Bronchial epithelial cell (primary cell): ENCODE measurements around the gene GSTT4. TPM values are rescaled to one million over a fixed set of nuclear protein-coding genes. Genes with fewer than 3 reads are reported as not detected.

ENCODE experiments used
- DNase-seq: peaks from one replicate; pipeline ENCODE4 v3.0.0-alpha.2; 2010; ENCODE audit warnings: low read depth
- FAIRE-seq: peaks from 2 replicates; lab custom pipeline; 2011; peaks lifted over from hg19 to GRCh38; lab: Jason Lieb, UNC
- H3K27me3 ChIP-seq: 2 replicates; pipeline ENCODE4 v1.5.1; 2011; ENCODE audit warnings: low read length; ENCODE audit not compliant: control insufficient read depth, insufficient read depth
- H3K36me3 ChIP-seq: 2 replicates; pipeline ENCODE4 v1.5.1; 2011; ENCODE audit warnings: low read length; ENCODE audit not compliant: control insufficient read depth, insufficient read depth
- H3K4me3 ChIP-seq: 2 replicates; pipeline ENCODE4 v1.5.1; 2011; ENCODE audit warnings: mild to moderate bottlenecking, low read depth, low read length, control low read depth
- total RNA-seq: library from RNA; depleted of rRNA; stranded (reverse); fragments of >200 nt; gene quantifications from 2 replicates; pipeline ENCODE4 v1.2.1, GENCODE V29; 2014
- TF ChIP-seq, protein P1 (sequence below): IDR thresholded peaks from 2 replicates; pipeline ENCODE4 v1.5.1; 2011; ENCODE audit warnings: mild to moderate bottlenecking, moderate library complexity, low read length, control low read depth, inconsistent platforms; ENCODE audit not compliant: insufficient read depth, severe bottlenecking

GSTT4 gene
- total RNA-seq, 1 donor from 2014 or later, result not detected

DNA sequence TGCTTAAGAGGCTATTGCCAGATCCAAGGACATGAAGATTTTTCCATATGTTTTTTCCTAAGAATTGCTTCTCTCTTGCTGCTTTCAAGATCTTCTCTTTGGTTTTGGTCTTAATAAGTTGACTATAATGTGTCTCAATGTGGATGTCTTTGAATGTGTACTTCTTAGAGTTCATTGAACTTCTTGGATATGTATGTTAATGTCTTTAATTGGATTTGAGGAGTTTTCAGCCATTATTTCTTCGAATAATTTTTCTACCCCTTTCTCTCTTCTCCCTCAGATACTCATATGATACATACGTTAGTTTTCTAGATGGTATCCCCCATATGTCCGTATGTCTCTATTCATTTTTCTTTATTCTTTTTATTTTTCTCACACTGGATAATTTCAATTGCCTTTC, 19.1 kb upstream of the GSTT4 start:
- TF ChIP-seq, protein P1, sequence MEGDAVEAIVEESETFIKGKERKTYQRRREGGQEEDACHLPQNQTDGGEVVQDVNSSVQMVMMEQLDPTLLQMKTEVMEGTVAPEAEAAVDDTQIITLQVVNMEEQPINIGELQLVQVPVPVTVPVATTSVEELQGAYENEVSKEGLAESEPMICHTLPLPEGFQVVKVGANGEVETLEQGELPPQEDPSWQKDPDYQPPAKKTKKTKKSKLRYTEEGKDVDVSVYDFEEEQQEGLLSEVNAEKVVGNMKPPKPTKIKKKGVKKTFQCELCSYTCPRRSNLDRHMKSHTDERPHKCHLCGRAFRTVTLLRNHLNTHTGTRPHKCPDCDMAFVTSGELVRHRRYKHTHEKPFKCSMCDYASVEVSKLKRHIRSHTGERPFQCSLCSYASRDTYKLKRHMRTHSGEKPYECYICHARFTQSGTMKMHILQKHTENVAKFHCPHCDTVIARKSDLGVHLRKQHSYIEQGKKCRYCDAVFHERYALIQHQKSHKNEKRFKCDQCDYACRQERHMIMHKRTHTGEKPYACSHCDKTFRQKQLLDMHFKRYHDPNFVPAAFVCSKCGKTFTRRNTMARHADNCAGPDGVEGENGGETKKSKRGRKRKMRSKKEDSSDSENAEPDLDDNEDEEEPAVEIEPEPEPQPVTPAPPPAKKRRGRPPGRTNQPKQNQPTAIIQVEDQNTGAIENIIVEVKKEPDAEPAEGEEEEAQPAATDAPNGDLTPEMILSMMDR, result no peak

DNA sequence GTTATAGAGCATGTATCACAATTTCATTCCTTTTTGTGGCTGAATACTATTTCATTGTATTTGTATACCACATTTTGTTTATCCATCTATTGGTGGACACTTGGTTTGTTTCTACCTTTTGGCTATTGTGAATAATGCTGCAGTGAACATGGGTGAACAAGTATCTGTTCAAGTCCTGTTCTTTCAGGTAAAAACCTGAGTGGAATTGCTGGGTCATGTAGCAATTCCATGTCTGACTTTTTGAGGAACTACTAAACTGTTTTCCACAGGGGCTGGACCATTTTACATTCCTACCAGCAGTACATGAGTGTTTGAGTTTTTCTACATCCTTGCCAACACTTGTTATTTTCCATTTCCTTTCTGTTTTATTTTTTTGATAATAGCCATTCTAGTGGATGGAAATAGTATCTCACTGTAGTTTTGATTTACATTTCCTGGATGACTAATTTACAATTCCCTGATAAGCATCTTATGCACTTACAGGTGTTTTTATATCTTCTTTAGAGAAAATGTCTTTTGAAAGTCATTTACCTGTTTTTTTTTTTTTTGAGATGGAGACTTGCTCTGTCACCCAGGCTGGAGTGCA, 18.0 kb upstream of the GSTT4 start:
- DNase-seq, result no peak
- H3K4me3 ChIP-seq, result no peak overlapping the region
- no peak for FAIRE-seq
- H3K36me3 ChIP-seq, result no peaks in the 10 kb centered on the region
- no peaks in the 10 kb centered on the region for H3K27me3 ChIP-seq
- TF ChIP-seq, protein P1, result no peak

More for the DNA sequence above, 19.1 kb upstream of the GSTT4 start:
- Histone ChIP-seq H3K36me3 (no peaks in the 10 kb centered on the region), H3K4me3 (no peak overlapping the region), H3K27me3 (no peaks in the 10 kb centered on the region)
- FAIRE-seq, result no peak
- DNase-seq, result no peak

DNA sequence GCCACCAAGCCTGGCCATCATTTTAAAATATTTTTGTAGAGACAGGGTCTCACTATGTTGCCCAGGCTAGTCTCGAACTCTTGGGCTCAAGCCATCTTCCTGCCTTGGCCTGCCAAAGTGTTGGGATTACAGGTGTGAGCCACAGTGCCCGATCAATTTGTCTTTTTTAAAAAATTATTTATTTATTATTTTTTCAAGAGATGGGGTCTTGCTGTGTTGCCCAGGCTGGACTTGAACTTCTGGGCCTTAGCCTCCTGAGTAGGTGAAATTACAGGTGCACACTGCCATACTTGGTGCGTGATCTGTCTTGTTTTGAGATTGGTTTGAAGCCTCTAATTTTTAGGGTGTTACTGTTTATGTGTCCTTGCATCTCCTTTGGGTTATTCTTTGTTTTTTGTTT, 16.1 kb upstream of the GSTT4 start:
- Histone ChIP-seq H3K4me3 (no peak overlapping the region), H3K36me3 (no peaks in the 10 kb centered on the region), H3K27me3 (no peaks in the 10 kb centered on the region)
- FAIRE-seq, result no peak
- no peak for DNase-seq
- TF ChIP-seq, protein P1, result no peak

DNA sequence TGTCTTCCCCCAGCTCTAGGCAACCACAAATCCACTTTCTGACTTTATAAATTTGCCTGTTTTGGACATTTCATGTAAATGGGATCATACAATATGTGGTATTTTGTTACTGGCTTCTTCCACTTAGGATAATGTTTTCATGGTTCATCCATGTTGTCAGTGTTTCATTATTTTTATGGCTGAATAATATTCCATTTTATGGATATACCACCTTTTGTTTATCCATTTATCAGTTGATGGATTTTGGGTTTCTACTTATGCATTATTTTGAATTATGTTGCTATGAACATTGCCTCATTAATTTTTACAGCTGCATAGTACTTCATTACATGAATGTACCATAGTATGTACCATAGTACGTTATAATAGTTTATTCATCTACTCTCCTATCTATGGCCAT, 10.9 kb upstream of the GSTT4 start:
- DNase-seq, result no peak
- Histone ChIP-seq H3K36me3 (no peaks in the 10 kb centered on the region), H3K4me3 (no peak overlapping the region), H3K27me3 (no peaks in the 10 kb centered on the region)
- TF ChIP-seq, protein P1, result no peak
- no peak for FAIRE-seq

DNA sequence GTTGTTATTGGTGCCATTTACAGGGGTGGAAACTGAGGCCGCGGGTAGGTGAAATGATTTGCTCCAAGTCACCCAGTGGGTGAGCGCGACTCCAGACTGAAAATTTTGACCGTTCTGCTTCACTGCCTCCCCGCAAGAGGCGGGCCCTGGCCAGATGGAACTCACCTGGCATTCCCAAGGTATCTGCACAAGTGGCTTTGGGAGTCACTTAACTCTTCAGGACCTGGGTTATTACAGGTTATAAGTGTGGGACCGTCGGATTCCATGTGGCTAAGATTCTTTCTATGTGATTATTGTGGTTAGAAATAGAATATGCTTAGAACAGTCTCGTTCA, 6.4 kb upstream of the GSTT4 start:
- H3K36me3 ChIP-seq, result no peaks in the 10 kb centered on the region
- TF ChIP-seq, protein P1, result no peak
- H3K4me3 ChIP-seq, result peak overlapping the region; percentile 72
- no peak for FAIRE-seq
- H3K27me3 ChIP-seq, result no peaks in the 10 kb centered on the region
- DNase-seq, result peak; percentile 20

DNA sequence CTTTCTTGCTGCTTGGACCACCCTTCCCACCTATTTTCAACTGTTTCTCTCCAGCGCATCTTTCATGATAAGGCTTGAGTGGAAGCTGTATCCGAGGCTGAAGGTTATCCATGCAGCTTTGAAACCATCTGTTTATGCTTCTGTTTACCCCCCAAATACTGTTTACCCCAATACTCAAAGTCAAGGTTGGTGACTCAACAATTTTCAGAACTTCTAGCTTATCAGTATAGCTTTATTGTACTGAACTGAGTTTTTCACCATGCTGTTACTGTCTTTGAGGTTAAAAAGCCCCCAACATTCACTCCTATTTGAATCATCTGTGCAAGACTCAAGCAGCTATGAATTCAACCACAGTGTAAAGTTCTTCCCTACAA, 4.8 kb upstream of the GSTT4 start:
- Histone ChIP-seq H3K4me3 (no peak overlapping the region), H3K36me3 (no peaks in the 10 kb centered on the region), H3K27me3 (no peaks in the 10 kb centered on the region)
- FAIRE-seq (no peak), DNase-seq (no peak)
- TF ChIP-seq, protein P1, result no peak
